Endodermal cell (in vitro differentiated cells): ENCODE results near the gene AQP5. TPM values are rescaled to one million over a fixed set of nuclear protein-coding genes. Genes with fewer than 3 reads are reported as not detected.
A peak's percentile ranks its signal among the peaks of the same experiment; 100 is the strongest.

Source experiments
- DNase-seq: peaks from one replicate; pipeline ENCODE4 v3.0.0-alpha.2; 2017
- H3K27ac ChIP-seq: 2 replicates; pipeline ENCODE4 v1.5.1; 2013; ENCODE audit warnings: mild to moderate bottlenecking, low read depth, low read length, moderate library complexity
- H3K27me3 ChIP-seq: 2 replicates; pipeline ENCODE4 v1.6.1; 2013; ENCODE audit warnings: mild to moderate bottlenecking, low read length, moderate library complexity; ENCODE audit not compliant: insufficient read depth, control insufficient read depth, poor library complexity, severe bottlenecking
- H3K36me3 ChIP-seq: 2 replicates; pipeline ENCODE4 v1.7.0; 2013; ENCODE audit warnings: mild to moderate bottlenecking, low read length, moderate library complexity; ENCODE audit not compliant: control insufficient read depth, insufficient read depth
- H3K4me1 ChIP-seq: one replicate; pipeline ENCODE4 v1.7.0; 2013; ENCODE audit warnings: low read length; ENCODE audit not compliant: control insufficient read depth, insufficient read depth
- H3K4me3 ChIP-seq: 2 replicates; pipeline ENCODE4 v1.5.1; 2013; ENCODE audit warnings: mild to moderate bottlenecking, low read length, moderate library complexity
- H3K9ac ChIP-seq: 2 replicates; pipeline ENCODE4 v1.6.1; 2013; ENCODE audit warnings: mild to moderate bottlenecking, low read length, moderate library complexity; ENCODE audit not compliant: poor library complexity, severe bottlenecking; ENCODE audit errors: extremely low read depth
- H3K9me3 ChIP-seq: 2 replicates; pipeline ENCODE4 v1.6.1; 2013; ENCODE audit warnings: mild to moderate bottlenecking, low read length, moderate library complexity; ENCODE audit not compliant: control insufficient read depth
- H3K27ac Mint-ChIP-seq: 2 replicates; pipeline ENCODE4 v1.8.0; 2020; ENCODE audit warnings: mixed read lengths
- H3K27me3 Mint-ChIP-seq: 2 replicates; pipeline ENCODE4 v1.8.0; 2021; ENCODE audit warnings: mild to moderate bottlenecking, mixed read lengths; ENCODE audit not compliant: insufficient read depth
- H3K36me3 Mint-ChIP-seq: 2 replicates; pipeline ENCODE4 v1.8.0; 2020; ENCODE audit warnings: low read depth, mixed read lengths
- H3K4me1 Mint-ChIP-seq: 2 replicates; pipeline ENCODE4 v1.8.0; 2020; ENCODE audit warnings: mixed read lengths
- H3K4me3 Mint-ChIP-seq: 2 replicates; pipeline ENCODE4 v1.8.0; 2020; ENCODE audit warnings: mild to moderate bottlenecking, moderate library complexity, mixed read lengths
- H3K9me3 Mint-ChIP-seq: 2 replicates; pipeline ENCODE4 v1.8.0; 2020; ENCODE audit warnings: mild to moderate bottlenecking, mixed read lengths
- CTCF ChIP-seq: fragments of 200-600 bp; sonication (generic); conservative IDR thresholded peaks from 2 replicates; pipeline ENCODE4 v1.5.0; 2021; ENCODE audit warnings: antibody characterized with exemption, mild to moderate bottlenecking
- WGBS, 2 experiments: methylation state at CpG; one replicate each; pipeline versions ENCODE4 v1.1.5 to v1.1.7; 2013; ENCODE audit warnings: missing lambda C conversion rate in 2 of 2, mixed read lengths in 1 of 2; ENCODE audit not compliant: insufficient coverage in 1 of 2, insufficient read length in 1 of 2; 5-methylcytosine and 5-hydroxymethylcytosine counted together
- total RNA-seq, 2 donors: library from RNA; stranded (reverse); fragmentation: NEBNext Ultra II Directional in 1 of 2; extraction: Animal tissue kit (Norgen Biotek cat#: 25700) in 1 of 2; gene quantifications; 2 replicates in 1 of 2; 3 replicates in 1 of 2; pipeline ENCODE4 v1.2.1, GENCODE V29; 2021

The AQP5 gene
- total RNA-seq, 2 donors from 2014 or later, result 0.62 to 0.77 TPM

- peaks cover 56% of the 10 kb centered on the region for H3K36me3 Mint-ChIP-seq
- Histone ChIP-seq H3K4me1 (no peaks in the 10 kb centered on the region), H3K36me3 (peaks cover 85% of the 10 kb centered on the region), H3K27me3 (no peaks in the 10 kb centered on the region), H3K4me3 (no peak overlapping the region), H3K9me3 (no peaks in the 10 kb centered on the region), H3K9ac (no peak overlapping the region), H3K27ac (no peak overlapping the region)
- no peaks in the 10 kb centered on the region for H3K27me3 Mint-ChIP-seq
- TF ChIP-seq CTCF, result peak; percentile 51
- H3K27ac Mint-ChIP-seq, result no peak overlapping the region
- no peaks in the 10 kb centered on the region for H3K4me1 Mint-ChIP-seq
- no peaks in the 10 kb centered on the region for H3K9me3 Mint-ChIP-seq
- no peak overlapping the region for H3K4me3 Mint-ChIP-seq
- WGBS, 2 experiments, result 96% methylated on average over 2 of the region's 2 CpGs; no CpG with 5 or more reads in 1 of the 2 experiments
- DNase-seq, result peak; percentile 59
Measured at GRCh38 chr12:49998453-49998852, 36.8 kb downstream of the AQP5 start.

GRCh38 chr12:50003595-50003994 lies 41.9 kb downstream of the AQP5 start:
- Histone ChIP-seq H3K27me3 (no peaks in the 10 kb centered on the region), H3K36me3 (peaks cover 77% of the 10 kb centered on the region), H3K4me1 (no peaks in the 10 kb centered on the region), H3K9ac (no peak overlapping the region), H3K27ac (no peak overlapping the region), H3K9me3 (no peaks in the 10 kb centered on the region), H3K4me3 (no peak overlapping the region)
- H3K9me3 Mint-ChIP-seq, result no peaks in the 10 kb centered on the region
- H3K4me3 Mint-ChIP-seq, result no peak overlapping the region
- no peak for DNase-seq
- no peak overlapping the region for H3K27ac Mint-ChIP-seq
- peaks cover 4% of the 10 kb centered on the region for H3K4me1 Mint-ChIP-seq
- H3K36me3 Mint-ChIP-seq, result peaks cover 46% of the 10 kb centered on the region
- WGBS, 2 experiments, result 93% methylated on average over 2 of the region's 2 CpGs; no CpG with 5 or more reads in 1 of the 2 experiments
- no peak for TF ChIP-seq CTCF
- H3K27me3 Mint-ChIP-seq, result no peaks in the 10 kb centered on the region

GRCh38 chr12:50004696-50005095 lies 43.0 kb downstream of the AQP5 start:
- H3K9ac ChIP-seq, result no peak overlapping the region
- Mint-ChIP-seq H3K27ac (no peak overlapping the region), H3K36me3 (peaks cover 42% of the 10 kb centered on the region)

More at GRCh38 chr12:50004696-50005095, 43.0 kb downstream of the AQP5 start:
- peaks cover 7% of the 10 kb centered on the region for H3K4me1 Mint-ChIP-seq
- no peaks in the 10 kb centered on the region for H3K4me1 ChIP-seq
- no peak overlapping the region for H3K27ac ChIP-seq
- TF ChIP-seq CTCF, result no peak
- H3K4me3 ChIP-seq, result no peak overlapping the region
- no peak overlapping the region for H3K4me3 Mint-ChIP-seq
- no peak for DNase-seq
- no peaks in the 10 kb centered on the region for H3K9me3 Mint-ChIP-seq
- H3K36me3 ChIP-seq, result peaks cover 68% of the 10 kb centered on the region
- H3K27me3 ChIP-seq, result no peaks in the 10 kb centered on the region
- H3K9me3 ChIP-seq, result no peaks in the 10 kb centered on the region
- H3K27me3 Mint-ChIP-seq, result no peaks in the 10 kb centered on the region
